GM19099 (cell line): ENCODE data around the gene BCL7B.
A peak's percentile ranks its signal among the peaks of the same experiment; 100 is the strongest.

Experiments used
- POLR2A ChIP-seq: IDR thresholded peaks from 3 replicates; pipeline ENCODE4 v1.6.1; 2011; ENCODE audit warnings: low read depth; ENCODE audit not compliant: insufficient read length; ENCODE audit errors: extremely low read depth

The BCL7B gene

GRCh38 chr7:73578342-73579128 is 21.0 kb upstream of the BCL7B start, which contains the start of gene TBL2:
Gene TBL2, minus strand, starts transcription at chr7:73578579. Its CDS starts 30 bp downstream, at chr7:73578549.
- TF ChIP-seq POLR2A: peak; percentile 98

GRCh38 chr7:73577627-73578341 is 20.3 kb upstream of the BCL7B start:
- TF ChIP-seq POLR2A: no peak

- TF ChIP-seq POLR2A: no peak
Observed at GRCh38 chr7:73573791-73574190, 16.3 kb upstream of the BCL7B start.

GRCh38 chr7:73573276-73573675 is 15.8 kb upstream of the BCL7B start:
- TF ChIP-seq POLR2A: no peak

- TF ChIP-seq POLR2A: no peak
Observed at GRCh38 chr7:73572767-73573186, 15.3 kb upstream of the BCL7B start.

- TF ChIP-seq POLR2A: no peak
Observed at GRCh38 chr7:73570977-73571376, 13.5 kb upstream of the BCL7B start.

- TF ChIP-seq POLR2A: no peak
Observed at GRCh38 chr7:73570521-73570920, 13.0 kb upstream of the BCL7B start.

GRCh38 chr7:73569042-73569608 is 11.6 kb upstream of the BCL7B start:
- no peak for TF ChIP-seq POLR2A

- no peak for TF ChIP-seq POLR2A
Observed at GRCh38 chr7:73567846-73568685, 10.6 kb upstream of the BCL7B start.

GRCh38 chr7:73567140-73567539 is 9.7 kb upstream of the BCL7B start:
- TF ChIP-seq POLR2A: no peak

GRCh38 chr7:73565675-73566340 is 8.3 kb upstream of the BCL7B start:
- TF ChIP-seq POLR2A: no peak

GRCh38 chr7:73560109-73560835 is 2.8 kb upstream of the BCL7B start:
- TF ChIP-seq POLR2A: no peak

GRCh38 chr7:73557108-73557396 is 438 bp downstream of the BCL7B start:
- no peak for TF ChIP-seq POLR2A

GRCh38 chr7:73556208-73557107 is 1.0 kb downstream of the BCL7B start:
- no peak for TF ChIP-seq POLR2A
